Medulla oblongata (tissue), 1 donor: ENCODE measurements around the gene BEST3.
"Not testable (repeated sequence)": the region's sequence is repeated elsewhere in the genome, so short reads cannot be mapped to it uniquely, and the experiment has no call there.

ENCODE experiments used
- DNase-seq: peaks from one replicate; pipeline ENCODE4 v3.0.0-alpha.2; 2015; ENCODE audit errors: extremely low spot score

The BEST3 gene

DNA sequence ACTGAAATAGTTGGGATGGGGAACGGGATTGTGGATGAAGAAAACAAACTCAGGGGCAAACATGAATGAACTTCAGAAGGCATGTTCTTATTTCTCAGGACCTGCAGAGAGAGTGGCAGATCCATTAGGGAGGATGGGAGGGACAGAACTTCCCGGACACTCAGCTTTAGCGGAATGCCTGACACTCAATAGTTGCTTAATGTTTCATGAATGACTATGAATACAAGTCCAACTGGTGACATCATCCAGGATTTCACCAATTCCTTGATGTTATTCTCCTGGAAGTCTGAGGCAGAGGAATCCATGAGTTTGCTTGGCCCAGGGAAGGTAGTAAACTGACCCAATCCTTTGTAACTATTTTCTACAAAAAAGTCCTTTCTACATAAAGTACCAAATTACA lies 50.6 kb downstream of the BEST3 start:
- DNase-seq: no peak

- DNase-seq: no peak
These were observed 51.9 kb downstream of the BEST3 start for GRCh38 chr12:69647178-69647577.

GRCh38 chr12:69645031-69645430 lies 54.1 kb downstream of the BEST3 start:
- no peak for DNase-seq

- DNase-seq: no peak
These were observed 54.6 kb downstream of the BEST3 start for GRCh38 chr12:69644511-69644910.

DNA sequence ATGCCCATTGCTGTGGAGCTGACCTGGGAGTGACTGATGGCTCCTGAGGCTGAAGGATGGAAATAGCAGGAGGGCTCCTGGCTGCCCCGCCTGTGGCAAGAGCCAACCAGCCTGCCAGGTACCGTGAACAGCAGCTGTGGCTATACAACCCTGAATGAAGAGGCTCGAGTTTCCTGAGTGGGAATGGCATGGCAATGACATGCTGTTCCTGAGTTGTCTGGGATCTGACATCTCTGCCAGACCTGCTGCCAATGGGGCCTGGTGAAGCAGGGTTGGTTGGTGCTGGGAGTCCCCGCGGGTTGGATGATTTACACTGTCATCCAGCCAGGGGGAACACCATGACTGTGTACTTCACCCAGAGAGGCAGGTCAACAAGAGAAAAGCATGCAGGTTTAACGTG lies 56.6 kb downstream of the BEST3 start:
- no peak for DNase-seq

- no peak for DNase-seq
These were observed 57.6 kb downstream of the BEST3 start for GRCh38 chr12:69641546-69641945.

DNA sequence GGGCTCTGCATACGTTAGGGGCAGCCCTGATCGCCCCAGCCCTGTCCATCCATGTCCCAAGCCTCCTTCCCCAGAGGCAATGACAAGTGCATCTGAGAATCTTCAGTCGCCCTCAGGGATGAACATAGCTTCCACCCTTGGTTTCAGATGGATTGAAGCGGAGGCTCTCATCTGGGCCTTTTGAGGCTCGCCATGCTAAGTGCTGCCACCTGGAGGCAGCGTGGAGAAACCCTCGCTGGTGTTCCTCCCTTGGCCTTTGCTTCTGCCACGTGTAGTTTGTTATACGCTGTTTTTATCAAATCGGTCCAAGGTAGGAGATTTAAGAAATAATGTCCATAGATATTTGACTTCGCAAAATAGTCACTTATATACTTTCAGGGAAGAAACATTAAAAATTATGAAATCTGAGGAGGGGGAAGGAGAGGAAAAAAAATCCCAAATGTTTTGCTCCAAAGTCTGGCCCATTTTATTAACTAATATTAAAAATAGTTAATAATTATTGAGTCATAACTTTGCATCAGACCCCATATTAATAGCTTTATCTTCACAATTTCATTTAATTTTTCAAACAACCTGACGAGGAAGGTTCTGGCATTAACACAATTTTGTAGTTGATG lies 59.6 kb downstream of the BEST3 start:
- DNase-seq: peak; percentile 80

DNA sequence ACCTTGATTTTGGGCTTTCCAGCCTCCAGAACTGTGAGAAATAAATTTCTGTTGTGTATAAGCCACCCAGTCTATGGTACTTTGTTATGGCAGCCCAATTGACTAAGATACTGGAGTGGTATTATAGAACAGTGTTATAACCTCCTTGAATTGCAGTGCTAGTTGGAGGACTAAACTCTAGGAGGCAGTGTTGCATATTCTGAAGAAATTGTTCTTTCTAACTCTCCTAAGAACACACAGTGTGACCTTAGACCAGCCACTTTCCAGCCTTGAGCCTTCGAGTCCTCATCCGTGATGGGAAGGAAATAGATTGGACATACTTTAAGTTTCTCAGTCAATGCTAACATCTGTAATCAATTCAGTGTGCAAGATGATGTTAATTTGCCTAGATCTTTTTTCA lies 66.0 kb downstream of the BEST3 start:
- no peak for DNase-seq

DNA sequence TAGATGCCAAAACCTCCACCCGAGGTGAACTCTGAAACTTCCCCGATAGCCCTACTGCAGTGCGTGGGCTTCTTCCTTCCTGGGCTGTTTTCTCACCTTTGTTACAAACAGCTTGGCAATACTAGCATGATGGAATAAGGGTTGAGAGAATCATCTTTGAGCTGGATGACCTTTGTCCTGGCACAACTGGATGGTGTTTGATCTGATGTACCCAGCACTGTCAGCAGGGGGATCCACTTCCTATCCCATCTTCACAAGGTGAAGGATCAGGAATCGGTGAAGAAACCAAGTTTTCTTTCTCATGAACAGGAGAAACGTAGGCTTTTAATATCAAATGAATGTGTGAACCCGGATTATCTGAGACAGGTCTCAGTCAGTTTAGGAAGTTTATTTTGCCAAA lies 68.9 kb downstream of the BEST3 start:
- DNase-seq: no peak

- DNase-seq: no peak
These were observed 71.6 kb downstream of the BEST3 start for GRCh38 chr12:69627501-69627900.

- DNase-seq: no peak
These were observed 75.1 kb downstream of the BEST3 start for GRCh38 chr12:69623970-69624369.

- DNase-seq: no peak
These were observed 77.6 kb downstream of the BEST3 start for GRCh38 chr12:69621551-69621950.

- DNase-seq: no peak
These were observed 78.2 kb downstream of the BEST3 start for GRCh38 chr12:69620921-69621320.

DNA sequence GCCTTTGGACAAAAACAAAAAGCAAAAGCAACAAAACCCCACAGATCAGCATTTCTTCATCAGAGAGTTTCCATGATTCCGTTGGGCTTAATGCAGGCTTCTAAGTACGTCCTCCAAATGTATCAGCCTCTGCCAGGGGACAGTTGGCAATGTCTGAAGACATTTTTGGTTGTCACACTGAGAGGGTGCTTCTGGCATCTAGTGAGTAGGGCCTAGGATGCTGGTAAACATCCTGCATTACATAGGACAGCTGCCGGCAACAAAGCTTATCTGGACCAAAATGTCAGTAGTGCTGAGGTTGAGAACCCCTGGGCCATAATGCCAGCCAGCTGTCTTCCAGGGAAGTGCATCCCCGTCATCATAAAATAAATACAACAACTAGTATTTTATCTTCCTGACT lies 79.0 kb downstream of the BEST3 start:
- no peak for DNase-seq

- DNase-seq: no peak
These were observed 80.1 kb downstream of the BEST3 start for GRCh38 chr12:69619050-69619449.

GRCh38 chr12:69616025-69616424 lies 83.1 kb downstream of the BEST3 start:
- no peak for DNase-seq

- DNase-seq: no peak
These were observed 85.8 kb downstream of the BEST3 start for GRCh38 chr12:69613351-69613750.

DNA sequence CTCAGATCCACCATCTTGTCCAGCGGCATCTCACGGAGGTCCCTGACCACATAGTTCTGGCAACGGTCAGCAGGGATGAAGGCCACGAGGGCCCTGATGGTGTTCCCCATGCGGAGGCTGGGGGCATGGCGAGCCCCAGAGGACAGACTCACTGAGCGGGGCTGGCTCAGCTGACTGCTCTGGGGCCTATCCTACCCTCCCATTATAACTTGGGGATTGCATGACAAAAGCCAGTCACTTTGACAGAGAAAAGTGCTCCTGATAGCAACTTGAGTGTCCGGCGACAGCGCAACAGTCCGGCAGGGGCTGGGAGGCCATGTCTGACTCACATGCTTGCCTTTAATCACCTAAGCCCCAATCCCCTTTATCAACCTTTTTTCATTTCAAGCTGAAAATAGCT lies 88.4 kb downstream of the BEST3 start, which contains the start of gene LRRC10:
Gene LRRC10 (minus strand): TSS at position 179 of the 400 bp plus-strand sequence. CDS start 69 bp downstream, at position 110.
- no peak for DNase-seq

DNA sequence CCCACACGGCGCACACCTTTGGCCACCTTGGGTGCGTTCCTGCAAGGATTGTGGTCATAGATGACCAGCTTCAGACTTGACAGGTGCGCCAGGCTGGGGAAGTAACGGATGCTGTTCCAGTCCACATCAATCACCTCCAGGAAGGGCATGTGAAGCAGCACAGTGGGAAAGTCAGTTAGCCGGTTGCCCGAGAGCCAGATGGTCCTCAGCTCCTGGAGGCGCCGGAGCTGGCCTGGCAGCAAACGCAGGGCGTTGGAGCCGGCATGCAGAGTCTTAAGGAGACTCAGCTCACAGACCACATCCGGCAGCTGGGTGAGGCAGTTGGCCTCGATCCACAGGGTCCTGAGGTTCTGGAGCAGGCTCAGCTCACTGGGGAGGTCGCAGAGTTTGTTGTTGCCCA lies 89.0 kb downstream of the BEST3 start:
- no peak for DNase-seq

DNA sequence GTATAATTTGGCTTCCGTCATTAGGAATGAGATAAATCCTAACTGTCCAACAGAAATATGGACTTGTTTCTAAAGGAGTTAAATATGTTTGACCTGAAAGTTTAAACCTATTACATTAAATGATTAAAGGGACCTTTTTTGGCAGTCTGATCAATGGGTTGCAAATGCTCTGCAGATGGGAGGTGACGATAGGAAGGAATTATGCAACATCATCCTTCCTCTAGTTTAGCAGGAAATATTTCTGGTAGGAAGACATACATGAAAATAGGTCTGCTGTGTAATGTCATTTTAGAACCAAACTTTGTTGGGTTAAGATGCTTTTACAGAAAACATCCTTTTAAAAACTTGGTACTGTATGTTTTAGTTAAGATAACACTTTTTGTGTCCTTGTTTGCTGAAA lies 91.0 kb downstream of the BEST3 start:
- DNase-seq: no peak

GRCh38 chr12:69604275-69604674 lies 94.8 kb downstream of the BEST3 start:
- DNase-seq: not testable (repeated sequence)
